Right atrium auricular region (tissue), 2 donors: ENCODE data around the gene UVSSA. TPM values are rescaled to one million over a fixed set of nuclear protein-coding genes. Genes with fewer than 3 reads are reported as not detected.
"Not testable (repeated sequence)": the region's sequence is repeated elsewhere in the genome, so short reads cannot be mapped to it uniquely, and the experiment has no call there.

ENCODE experiments used
- DNase-seq: peaks from one replicate; pipeline ENCODE4 v3.0.0-alpha.2; 2019; ENCODE audit warnings: low spot score
- H3K27ac ChIP-seq, 2 donors: fragments of 200-600 bp; sonication (generic); 1 replicate in 1 of 2; 2 replicates in 1 of 2; pipeline ENCODE4 v1.5.1; 2016 to 2019
- H3K27me3 ChIP-seq, 2 donors: fragments of 200-600 bp; sonication (generic); one replicate each; pipeline versions ENCODE4 v1.5.1 to v1.6.0; 2017 to 2019
- H3K36me3 ChIP-seq: fragments of 200-600 bp; sonication (generic); one replicate; pipeline ENCODE4 v1.5.1; 2016
- H3K4me1 ChIP-seq, 2 donors: fragments of 200-600 bp; sonication (generic); one replicate each; pipeline versions ENCODE4 v1.5.1 to v1.6.0; 2017 to 2019
- H3K4me3 ChIP-seq, 2 donors: fragments of 200-600 bp; sonication (generic); 1 replicate in 1 of 2; 2 replicates in 1 of 2; pipeline ENCODE4 v1.5.1; 2017 to 2019; ENCODE audit warnings: mild to moderate bottlenecking in 1 of 2, moderate library complexity in 1 of 2
- H3K9me3 ChIP-seq, 2 donors: fragments of 200-600 bp; sonication (generic); one replicate each; pipeline ENCODE4 v1.5.1; 2019
- CTCF ChIP-seq, 2 donors: fragments of 200-600 bp; sonication (generic); IDR thresholded peaks; one replicate each; pipeline ENCODE4 v1.5.1; 2019; ENCODE audit warnings: antibody characterized with exemption in 2 of 2
- total RNA-seq, 2 donors: library from RNA; depleted of rRNA; stranded (reverse); fragments of >200 nt; gene quantifications; one replicate each; pipeline ENCODE4 v1.1.0, GENCODE V29; 2016

The UVSSA gene
- total RNA-seq, 2 donors from 2014 or later: 4.4 to 7.5 TPM

GRCh38 chr4:1321486-1321885, 25.5 kb upstream of the UVSSA start:
- no peaks in the 10 kb centered on the region for H3K27me3 ChIP-seq
- H3K9me3 ChIP-seq: no peaks in the 10 kb centered on the region
- peaks cover 77% of the 10 kb centered on the region for H3K36me3 ChIP-seq
- no peak for DNase-seq
- H3K4me3 ChIP-seq: no peak overlapping the region
- H3K4me1 ChIP-seq: peaks cover 0 to 6% of the 10 kb centered on the region in 2 donors
- no peak overlapping the region for H3K27ac ChIP-seq
- no peak for TF ChIP-seq CTCF (IDR thresholded peaks at IDR 0.05)

GRCh38 chr4:1321946-1322650, 24.9 kb upstream of the UVSSA start:
- peaks cover 0 to 6% of the 10 kb centered on the region in 2 donors for H3K4me1 ChIP-seq
- TF ChIP-seq CTCF (IDR thresholded peaks at IDR 0.05): no peak
- no peak overlapping the region for H3K27ac ChIP-seq
- H3K4me3 ChIP-seq: no peak overlapping the region
- H3K36me3 ChIP-seq: peaks cover 79% of the 10 kb centered on the region
- no peaks in the 10 kb centered on the region for H3K9me3 ChIP-seq
- H3K27me3 ChIP-seq: no peaks in the 10 kb centered on the region
- DNase-seq: no peak

- DNase-seq: no peak
- TF ChIP-seq CTCF (IDR thresholded peaks at IDR 0.05): no peak
- no peaks in the 10 kb centered on the region for H3K27me3 ChIP-seq
- no peak overlapping the region for H3K27ac ChIP-seq
- H3K4me3 ChIP-seq: no peak overlapping the region
- no peaks in the 10 kb centered on the region for H3K9me3 ChIP-seq
- H3K4me1 ChIP-seq: peaks cover 0 to 6% of the 10 kb centered on the region in 2 donors
- peaks cover 80% of the 10 kb centered on the region for H3K36me3 ChIP-seq
Observed at GRCh38 chr4:1323280-1323634, 23.8 kb upstream of the UVSSA start.

GRCh38 chr4:1323635-1324442, 23.2 kb upstream of the UVSSA start:
- Histone ChIP-seq H3K36me3 (peaks cover 80% of the 10 kb centered on the region), H3K27ac (no peak overlapping the region), H3K9me3 (no peaks in the 10 kb centered on the region), H3K4me3 (no peak overlapping the region), H3K27me3 (no peaks in the 10 kb centered on the region), H3K4me1 (peaks cover 0 to 6% of the 10 kb centered on the region in 2 donors)
- DNase-seq: no peak
- no peak for TF ChIP-seq CTCF (IDR thresholded peaks at IDR 0.05)

GRCh38 chr4:1324443-1325175, 22.4 kb upstream of the UVSSA start:
- H3K9me3 ChIP-seq, H3K27me3 ChIP-seq, H3K27ac ChIP-seq, DNase-seq, H3K4me3 ChIP-seq, H3K4me1 ChIP-seq: not testable (repeated sequence)
- peaks cover 81% of the 10 kb centered on the region for H3K36me3 ChIP-seq

GRCh38 chr4:1325176-1325480, 21.9 kb upstream of the UVSSA start:
- peaks cover 76% of the 10 kb centered on the region for H3K36me3 ChIP-seq

More at GRCh38 chr4:1325176-1325480, 21.9 kb upstream of the UVSSA start:
- no peak for DNase-seq
- Histone ChIP-seq H3K4me1 (peaks cover 0 to 15% of the 10 kb centered on the region in 2 donors), H3K4me3 (no peak overlapping the region), H3K9me3 (no peaks in the 10 kb centered on the region), H3K27ac (no peak overlapping the region), H3K27me3 (no peaks in the 10 kb centered on the region)
- no peak for TF ChIP-seq CTCF (IDR thresholded peaks at IDR 0.05)
